OCI-LY3 (cell line): ENCODE data around the gene RBCK1.

Experiments used
- CTCF ChIP-seq: fragments of 200-600, 300-600 bp; sonication (generic); IDR thresholded peaks from 2 replicates; pipeline ENCODE4 v1.5.1; 2014; ENCODE audit warnings: antibody characterized with exemption, low read length, low read depth
- EZH2phosphoT487 ChIP-seq: fragments of 200-600 bp; shearing (Covaris generic); IDR thresholded peaks from 2 replicates; pipeline ENCODE4 v1.6.1; 2018; ENCODE audit warnings: antibody characterized with exemption, mixed run types, low read depth

GRCh38 chr20:460707-461106 is 52.6 kb downstream of the RBCK1 start:
- TF ChIP-seq CTCF (no peak), EZH2phosphoT487 (no peak)
